ENCODE data around the gene CXorf49B. TPM values are rescaled to one million over a fixed set of nuclear protein-coding genes. Genes with fewer than 3 reads are reported as not detected.
"Not testable (repeated sequence)": the region's sequence is repeated elsewhere in the genome, so short reads cannot be mapped to it uniquely, and the experiment has no call there.

Gene CXorf49B
- polyA plus RNA-seq, 3 donors, result not detected

- no CpG with 5 or more reads among the region's 11 CpGs for whole genome bisulfite sequencing (ENCODE audit: insufficient coverage)
- not testable (repeated sequence) for H3K36me3 Mint-ChIP-seq; H3K27me3 Mint-ChIP-seq (ENCODE audit: low read depth in 3 of 3)
Observed at GRCh38 chrX:71764832-71765231, 1.7 kb downstream of the CXorf49B start.

GRCh38 chrX:71765613-71766012 is 2.5 kb downstream of the CXorf49B start:
- H3K27me3 ChIP-seq (ENCODE audit: control insufficient read depth in 2 of 2, insufficient read depth in 2 of 2, low read length in 2 of 2); intact Hi-C loops (cut with micrococcal nuclease); H3K27ac ChIP-seq (ENCODE audit: low read depth in 1 of 2, low read length in 2 of 2); H3K9ac ChIP-seq (ENCODE audit: insufficient read depth, low read length, poor library complexity, severe bottlenecking); H3K9me3 ChIP-seq (replicated peaks in 1 of 2; ENCODE audit: control insufficient read depth in 1 of 2, insufficient read depth in 1 of 2, low read length in 2 of 2); H3K36me3 ChIP-seq (replicated peaks in 1 of 2; ENCODE audit: control insufficient read depth in 1 of 2, insufficient read depth in 2 of 2, low read length in 2 of 2); DNase-seq; H2AFZ ChIP-seq (ENCODE audit: insufficient read depth, low read depth, low read length, poor library complexity, severe bottlenecking); H3K4me1 ChIP-seq (ENCODE audit: control insufficient read depth in 1 of 2, insufficient read depth in 2 of 2, low read length in 2 of 2); H3K27ac Mint-ChIP-seq; H3K27me3 Mint-ChIP-seq (ENCODE audit: low read depth in 3 of 3); H3K9me3 Mint-ChIP-seq; H3K4me1 Mint-ChIP-seq; H3K4me3 Mint-ChIP-seq; H4K20me1 ChIP-seq (ENCODE audit: insufficient read depth, low read length); H3K79me2 ChIP-seq (ENCODE audit: insufficient read depth, low read length); H3K4me3 ChIP-seq (replicated peaks in 1 of 3; ENCODE audit: low read depth in 2 of 3, low read length in 3 of 3); H3K36me3 Mint-ChIP-seq; H3K4me2 ChIP-seq (replicated peaks; ENCODE audit: extremely low read depth, low read length, poor library complexity, severe bottlenecking): not testable (repeated sequence)
- WGBS (ENCODE audit: insufficient coverage), result no CpG with 5 or more reads among the region's 8 CpGs

More at GRCh38 chrX:71764832-71765231, 1.7 kb downstream of the CXorf49B start:
- H3K27ac ChIP-seq (ENCODE audit: low read depth in 1 of 2, low read length in 2 of 2); DNase-seq; H2AFZ ChIP-seq (ENCODE audit: insufficient read depth, low read depth, low read length, poor library complexity, severe bottlenecking); H3K4me1 Mint-ChIP-seq; H4K20me1 ChIP-seq (ENCODE audit: insufficient read depth, low read length); H3K36me3 ChIP-seq (replicated peaks in 1 of 2; ENCODE audit: control insufficient read depth in 1 of 2, insufficient read depth in 2 of 2, low read length in 2 of 2); H3K9ac ChIP-seq (ENCODE audit: insufficient read depth, low read length, poor library complexity, severe bottlenecking); H3K4me3 Mint-ChIP-seq; intact Hi-C loops (cut with micrococcal nuclease); H3K4me2 ChIP-seq (replicated peaks; ENCODE audit: extremely low read depth, low read length, poor library complexity, severe bottlenecking); H3K9me3 ChIP-seq (replicated peaks in 1 of 2; ENCODE audit: control insufficient read depth in 1 of 2, insufficient read depth in 1 of 2, low read length in 2 of 2); H3K79me2 ChIP-seq (ENCODE audit: insufficient read depth, low read length); H3K4me3 ChIP-seq (replicated peaks in 1 of 3; ENCODE audit: low read depth in 2 of 3, low read length in 3 of 3); H3K27me3 ChIP-seq (ENCODE audit: control insufficient read depth in 2 of 2, insufficient read depth in 2 of 2, low read length in 2 of 2); H3K4me1 ChIP-seq (ENCODE audit: control insufficient read depth in 1 of 2, insufficient read depth in 2 of 2, low read length in 2 of 2); H3K27ac Mint-ChIP-seq; H3K9me3 Mint-ChIP-seq: not testable (repeated sequence)

- H3K9me3 ChIP-seq (replicated peaks in 1 of 2; ENCODE audit: control insufficient read depth in 1 of 2, insufficient read depth in 1 of 2, low read length in 2 of 2); H3K4me1 Mint-ChIP-seq; DNase-seq; H3K36me3 ChIP-seq (replicated peaks in 1 of 2; ENCODE audit: control insufficient read depth in 1 of 2, insufficient read depth in 2 of 2, low read length in 2 of 2); H4K20me1 ChIP-seq (ENCODE audit: insufficient read depth, low read length); H3K4me2 ChIP-seq (replicated peaks; ENCODE audit: extremely low read depth, low read length, poor library complexity, severe bottlenecking); H3K79me2 ChIP-seq (ENCODE audit: insufficient read depth, low read length); H2AFZ ChIP-seq (ENCODE audit: insufficient read depth, low read depth, low read length, poor library complexity, severe bottlenecking); H3K27ac ChIP-seq (ENCODE audit: low read depth in 1 of 2, low read length in 2 of 2); H3K27ac Mint-ChIP-seq; H3K9me3 Mint-ChIP-seq; H3K4me1 ChIP-seq (ENCODE audit: control insufficient read depth in 1 of 2, insufficient read depth in 2 of 2, low read length in 2 of 2); H3K27me3 ChIP-seq (ENCODE audit: control insufficient read depth in 2 of 2, insufficient read depth in 2 of 2, low read length in 2 of 2); H3K9ac ChIP-seq (ENCODE audit: insufficient read depth, low read length, poor library complexity, severe bottlenecking); H3K4me3 ChIP-seq (replicated peaks in 1 of 3; ENCODE audit: low read depth in 2 of 3, low read length in 3 of 3); H3K27me3 Mint-ChIP-seq (ENCODE audit: low read depth in 3 of 3); H3K36me3 Mint-ChIP-seq; intact Hi-C loops (cut with micrococcal nuclease); H3K4me3 Mint-ChIP-seq: not testable (repeated sequence)
- WGBS (ENCODE audit: insufficient coverage), result no CpG with 5 or more reads among the region's 14 CpGs
Observed at GRCh38 chrX:71767134-71767533, 4.0 kb downstream of the CXorf49B start.

GRCh38 chrX:71778322-71778721 is 15.2 kb downstream of the CXorf49B start:
- H3K27ac ChIP-seq (ENCODE audit: low read depth in 1 of 2, low read length in 2 of 2); H3K27ac Mint-ChIP-seq; DNase-seq; intact Hi-C loops (cut with micrococcal nuclease); H3K9me3 Mint-ChIP-seq; H3K27me3 Mint-ChIP-seq (ENCODE audit: low read depth in 3 of 3); H3K4me3 ChIP-seq (replicated peaks in 1 of 3; ENCODE audit: low read depth in 2 of 3, low read length in 3 of 3); H3K9me3 ChIP-seq (replicated peaks in 1 of 2; ENCODE audit: control insufficient read depth in 1 of 2, insufficient read depth in 1 of 2, low read length in 2 of 2); H3K4me2 ChIP-seq (replicated peaks; ENCODE audit: extremely low read depth, low read length, poor library complexity, severe bottlenecking); H3K4me3 Mint-ChIP-seq; H2AFZ ChIP-seq (ENCODE audit: insufficient read depth, low read depth, low read length, poor library complexity, severe bottlenecking); H3K36me3 ChIP-seq (replicated peaks in 1 of 2; ENCODE audit: control insufficient read depth in 1 of 2, insufficient read depth in 2 of 2, low read length in 2 of 2); H4K20me1 ChIP-seq (ENCODE audit: insufficient read depth, low read length); H3K79me2 ChIP-seq (ENCODE audit: insufficient read depth, low read length); H3K4me1 Mint-ChIP-seq; H3K9ac ChIP-seq (ENCODE audit: insufficient read depth, low read length, poor library complexity, severe bottlenecking); H3K4me1 ChIP-seq (ENCODE audit: control insufficient read depth in 1 of 2, insufficient read depth in 2 of 2, low read length in 2 of 2); H3K27me3 ChIP-seq (ENCODE audit: control insufficient read depth in 2 of 2, insufficient read depth in 2 of 2, low read length in 2 of 2); H3K36me3 Mint-ChIP-seq: not testable (repeated sequence)
- WGBS (ENCODE audit: insufficient coverage), result no CpG with 5 or more reads among the region's 12 CpGs

All from CD14-positive monocyte (primary cell).